ENCODE data around the gene LYPD6. TPM values are rescaled to one million over a fixed set of nuclear protein-coding genes. Genes with fewer than 3 reads are reported as not detected.

LYPD6 gene
- total and polyA plus RNA-seq, 2 donors (not counting 3 experiments of a cell fraction or from before 2014, with no cell fraction given), result 3.0 to 4.0 TPM

GRCh38 chr2:149422337-149422990 lies 92.1 kb downstream of the LYPD6 start:
- H3K27me3 ChIP-seq (ENCODE audit: control insufficient read depth in 2 of 2, insufficient read depth in 2 of 2, low read length in 2 of 2), result no peaks in the 10 kb centered on the region
- H4K20me1 ChIP-seq (replicated peaks; ENCODE audit: control insufficient read depth, extremely low read depth, insufficient read depth, low read length), result no peaks in the 10 kb centered on the region
- peak; percentile 15 for DNase-seq (ENCODE audit: low read depth, low spot score)
- intact Hi-C loops (cut with micrococcal nuclease), result no loop called here
- no peaks in the 10 kb centered on the region for H3K9me1 ChIP-seq (replicated peaks; ENCODE audit: control insufficient read depth, extremely low read depth, insufficient read depth, low read length)
- dilution Hi-C loops (cut with MboI; ENCODE audit: extremely low pct_ligation_motif_present, low sequenced_read_pairs), result no loop called here
- H3K4me1 ChIP-seq (ENCODE audit: control insufficient read depth, extremely low read depth, insufficient read depth, low read length), result peaks cover 3% of the 10 kb centered on the region
- POLR2A ChIA-PET, result no interaction called here
- H2AFZ ChIP-seq (ENCODE audit: low read depth, low read length), result no peak overlapping the region
- no peak overlapping the region for H3K27ac ChIP-seq (ENCODE audit: insufficient read depth, low read depth, low read length)
- CTCF ChIA-PET, result no interaction called here
- peak; percentile 15 for FAIRE-seq
- H3K9ac ChIP-seq (replicated peaks; ENCODE audit: extremely low read depth, insufficient read depth, low read length), result no peak overlapping the region
- no peak overlapping the region for H3K4me2 ChIP-seq (ENCODE audit: insufficient read depth, low read length)
- H3K4me3 ChIP-seq (replicated peaks in 1 of 3; ENCODE audit: insufficient read depth in 1 of 3, low read depth in 1 of 3, low read length in 3 of 3), result no peak overlapping the region
- BruUV-seq (replicated peaks), result no TSS peak
- no peaks in the 10 kb centered on the region for H3K9me3 ChIP-seq (replicated peaks; ENCODE audit: control insufficient read depth, insufficient read depth, low read length)
- H3K79me2 ChIP-seq (ENCODE audit: control insufficient read depth, insufficient read depth, low read length), result no peaks in the 10 kb centered on the region
- TF ChIP-seq POLR2AphosphoS5 (IDR thresholded peaks at IDR 0.05; ENCODE audit: insufficient read depth, low read depth, low read length), result no peak
- TF ChIP-seq EZH2 (IDR thresholded peaks at IDR 0.05; ENCODE audit: borderline replicate concordance, low read depth, low read length, severe bottlenecking), result no peak
- TF ChIP-seq JUN (IDR thresholded peaks at IDR 0.05; ENCODE audit: borderline replicate concordance, insufficient read depth, insufficient read length, low read depth), result no peak
- no peak for TF ChIP-seq POLR2A (IDR thresholded peaks at IDR 0.05; ENCODE audit: low read depth, low read length)
- no peak for TF ChIP-seq FOS (IDR thresholded peaks at IDR 0.05; ENCODE audit: borderline replicate concordance, insufficient read depth, low read length)
- no peak for TF ChIP-seq MAX (IDR thresholded peaks at IDR 0.05; ENCODE audit: insufficient read depth, insufficient read length)
- no peak for TF ChIP-seq GATA2 (IDR thresholded peaks at IDR 0.05; ENCODE audit: insufficient read depth, insufficient read length, low read depth, low read length)
- TF ChIP-seq CTCF (IDR thresholded peaks at IDR 0.05; ENCODE audit: extremely low read depth in 1 of 2, insufficient read depth in 1 of 2, low read depth in 1 of 2, low read length in 2 of 2), result no peak
- no peak for TF ChIP-seq MYC (IDR thresholded peaks at IDR 0.05; ENCODE audit: low read depth, low read length)
- H3K36me3 ChIP-seq (ENCODE audit: control insufficient read depth in 2 of 2, extremely low read depth in 1 of 2, insufficient read depth in 2 of 2, low read length in 2 of 2), result no peaks in the 10 kb centered on the region

Measured in endothelial cell of umbilical vein (primary cell).